Thyroid gland (tissue), 4 donors: Measurements from ENCODE around the gene LSMEM2. TPM values are rescaled to one million over a fixed set of nuclear protein-coding genes. Genes with fewer than 3 reads are reported as not detected.

Experiments used
- DNase-seq, 2 donors: peaks; one replicate each; pipeline ENCODE4 v3.0.0-alpha.2; 2019
- H3K27ac ChIP-seq, 3 donors: fragments of 200-600 bp; sonication (generic); 1 replicate in 2 of 3; 2 replicates in 1 of 3; pipeline ENCODE4 v1.5.1; 2016 to 2019; ENCODE audit warnings: mild to moderate bottlenecking in 1 of 3, moderate library complexity in 1 of 3
- H3K27me3 ChIP-seq: fragments of 200-600 bp; sonication (generic); one replicate; pipeline ENCODE4 v1.5.1; 2019
- H3K36me3 ChIP-seq, 2 donors: fragments of 200-600 bp; sonication (generic); one replicate each; pipeline ENCODE4 v1.5.1; 2016 to 2019
- H3K4me1 ChIP-seq, 2 donors: fragments of 200-600 bp; sonication (generic); one replicate each; pipeline ENCODE4 v1.5.1; 2017 to 2019
- H3K4me3 ChIP-seq, 3 donors: fragments of 200-600 bp; sonication (generic); replicated peaks in 1 of 3; 1 replicate in 2 of 3; 2 replicates in 1 of 3; pipeline ENCODE4 v1.5.1; 2016; ENCODE audit warnings: mild to moderate bottlenecking in 1 of 3
- H3K9me3 ChIP-seq: fragments of 200-600 bp; sonication (generic); one replicate; pipeline ENCODE4 v1.5.1; 2017
- CTCF ChIP-seq, 6 experiments: fragments of 200-600 bp in 3 of 6; fragments of 450-650 bp in 3 of 6; sonication (generic) in 3 of 6; IDR thresholded peaks; one replicate each; pipeline ENCODE4 v1.5.1; 2016 to 2019; ENCODE audit warnings: antibody characterized with exemption in 6 of 6, mild to moderate bottlenecking in 2 of 6, inconsistent platforms in 1 of 6, moderate library complexity in 1 of 6
- POLR2A ChIP-seq, 2 donors: fragments of 450-650 bp; IDR thresholded peaks; one replicate each; pipeline ENCODE4 v1.6.1; 2017; ENCODE audit warnings: antibody characterized with exemption in 2 of 2, mild to moderate bottlenecking in 2 of 2, moderate library complexity in 1 of 2
- WGBS, 2 donors: methylation state at CpG; one replicate each; pipeline ENCODE4 v1.1.5; 2017; 5-methylcytosine and 5-hydroxymethylcytosine counted together
- intact Hi-C: fragments of 100-400 bp; cut with DNase I; formaldehyde crosslinking; loops from one replicate; pipeline ENCODE4 v1.15.1; 2023
- total RNA-seq, 4 donors: library from RNA; depleted of rRNA; stranded (reverse); fragments of >200 nt; gene quantifications; one replicate each; pipeline ENCODE4 v1.2.3, GENCODE V29; 2016

Gene LSMEM2
- total RNA-seq, 4 donors from 2014 or later, result not detected

GRCh38 chr3:50263478-50264382 is 15.2 kb upstream of the LSMEM2 start:
- peaks cover 68 to 73% of the 10 kb centered on the region in 2 donors for H3K4me1 ChIP-seq

GRCh38 chr3:50264383-50264963 is 14.4 kb upstream of the LSMEM2 start:
- TF ChIP-seq POLR2A (IDR thresholded peaks at IDR 0.05), result peak in 1 of 2 donors; percentile 20
- no peak for TF ChIP-seq CTCF (IDR thresholded peaks at IDR 0.05)
- Histone ChIP-seq H3K36me3 (no peaks in the 10 kb centered on the region), H3K27me3 (no peaks in the 10 kb centered on the region), H3K9me3 (no peaks in the 10 kb centered on the region), H3K27ac (peak overlapping the region; percentile 87 to 92 (median 91)), H3K4me1 (peaks cover 73 to 78% of the 10 kb centered on the region in 2 donors), H3K4me3 (no peak overlapping the region)
- intact Hi-C loops, result no loop called here
- 0 to 15% methylated on average over 1 to 4 of the region's 7 CpGs for WGBS, 2 donors
- DNase-seq, result peak; percentile 93 to 97

More at GRCh38 chr3:50263478-50264382, 15.2 kb upstream of the LSMEM2 start:
- Histone ChIP-seq H3K27ac (peak overlapping the region; percentile 87 to 92 (median 91)), H3K36me3 (no peaks in the 10 kb centered on the region), H3K4me3 (no peak overlapping the region), H3K27me3 (no peaks in the 10 kb centered on the region), H3K9me3 (no peaks in the 10 kb centered on the region)
- whole genome bisulfite sequencing, 2 donors, result 64 to 72% methylated on average over 6 of the region's 6 CpGs
- DNase-seq, result no peak
- intact Hi-C loops, result no loop called here
- TF ChIP-seq CTCF (IDR thresholded peaks at IDR 0.05), result no peak
- no peak for TF ChIP-seq POLR2A (IDR thresholded peaks at IDR 0.05)

- Histone ChIP-seq H3K4me3 (no peak overlapping the region), H3K27ac (peak overlapping the region; percentile 87 to 92 (median 91)), H3K27me3 (no peaks in the 10 kb centered on the region), H3K36me3 (no peaks in the 10 kb centered on the region), H3K4me1 (peaks cover 75 to 79% of the 10 kb centered on the region in 2 donors), H3K9me3 (no peaks in the 10 kb centered on the region)
- 69 to 75% methylated on average over 6 to 7 of the region's 7 CpGs for WGBS, 2 donors
- TF ChIP-seq CTCF (IDR thresholded peaks at IDR 0.05) (no peak), POLR2A (IDR thresholded peaks at IDR 0.05) (peak in 1 of 2 donors; percentile 70)
- intact Hi-C loops, result no loop called here
- DNase-seq, result no peak
Measured at GRCh38 chr3:50264964-50265485, 13.9 kb upstream of the LSMEM2 start.

GRCh38 chr3:50265571-50265970 is 13.3 kb upstream of the LSMEM2 start:
- intact Hi-C loops, result no loop called here
- H3K4me3 ChIP-seq, result no peak overlapping the region
- H3K27ac ChIP-seq, result peak overlapping the region; percentile 87 to 92 (median 91)
- no peaks in the 10 kb centered on the region for H3K27me3 ChIP-seq
- 60% methylated on average over 1 of the region's 1 CpG; no CpG with 5 or more reads in 1 of the 2 donors for WGBS, 2 donors
- DNase-seq, result no peak
- no peaks in the 10 kb centered on the region for H3K9me3 ChIP-seq
- H3K36me3 ChIP-seq, result no peaks in the 10 kb centered on the region
- peaks cover 70 to 80% of the 10 kb centered on the region in 2 donors for H3K4me1 ChIP-seq
- TF ChIP-seq POLR2A (IDR thresholded peaks at IDR 0.05) (no peak), CTCF (IDR thresholded peaks at IDR 0.05) (no peak)
